HEK293 (cell line): ENCODE data around the gene ST7L.

ENCODE experiments used
- BCL11B ChIP-seq: fragments of 450-650 bp; formaldehyde crosslinking; IDR thresholded peaks from 2 replicates; pipeline ENCODE4 v1.5.1; 2016; ENCODE audit warnings: low read depth, missing biosample characterization, missing genetic modification characterization
- GLI4 ChIP-seq: fragments of 450-650 bp; formaldehyde crosslinking; IDR thresholded peaks from 2 replicates; pipeline ENCODE4 v1.5.1; 2016; ENCODE audit warnings: missing biosample characterization, missing genetic modification characterization
- HOXC10 ChIP-seq: sonication (generic); formaldehyde crosslinking; IDR thresholded peaks from 2 replicates; pipeline ENCODE4 v1.8.1; 2023; ENCODE audit warnings: mild to moderate bottlenecking, missing genetic modification reagents
- IKZF3 ChIP-seq: fragments of 450-650 bp; IDR thresholded peaks from 2 replicates; pipeline ENCODE4 v1.5.0; 2018; ENCODE audit warnings: missing biosample characterization, mild to moderate bottlenecking, missing genetic modification characterization, moderate library complexity
- ZIC2 ChIP-seq: fragments of 450-650 bp; formaldehyde crosslinking; IDR thresholded peaks from 2 replicates; pipeline ENCODE4 v1.5.1; 2016; ENCODE audit warnings: missing biosample characterization, missing genetic modification characterization
- ZNF221 ChIP-seq: fragments of 450-650 bp; formaldehyde crosslinking; IDR thresholded peaks from 2 replicates; pipeline ENCODE4 v1.5.1; 2017; ENCODE audit warnings: missing biosample characterization, missing genetic modification characterization, borderline replicate concordance
- ZNF23 ChIP-seq: fragments of 450-650 bp; formaldehyde crosslinking; IDR thresholded peaks from 2 replicates; pipeline ENCODE4 v1.5.1; 2016; ENCODE audit warnings: missing biosample characterization, missing genetic modification characterization, borderline replicate concordance
- ZNF354C ChIP-seq: fragments of 450-650 bp; formaldehyde crosslinking; IDR thresholded peaks from 2 replicates; pipeline ENCODE4 v1.5.1; 2016; ENCODE audit warnings: missing biosample characterization, missing genetic modification characterization, low read depth, borderline replicate concordance
- ZNF416 ChIP-seq: fragments of 450-650 bp; formaldehyde crosslinking; IDR thresholded peaks from 2 replicates; pipeline ENCODE4 v1.5.1; 2016; ENCODE audit warnings: missing biosample characterization, missing genetic modification characterization
- ZNF426 ChIP-seq: fragments of 450-650 bp; formaldehyde crosslinking; IDR thresholded peaks from 2 replicates; pipeline ENCODE4 v1.5.1; 2017; ENCODE audit warnings: missing biosample characterization, missing genetic modification characterization, mild to moderate bottlenecking, inconsistent platforms, moderate library complexity
- ZNF510 ChIP-seq: fragments of 450-650 bp; formaldehyde crosslinking; IDR thresholded peaks from 2 replicates; pipeline ENCODE4 v1.5.1; 2018; ENCODE audit warnings: mild to moderate bottlenecking, missing genetic modification characterization, missing biosample characterization; ENCODE audit not compliant: insufficient replicate concordance
- ZNF544 ChIP-seq: fragments of 450-650 bp; formaldehyde crosslinking; IDR thresholded peaks from 2 replicates; pipeline ENCODE4 v1.5.0; 2017; ENCODE audit warnings: missing biosample characterization, missing genetic modification characterization
- ZNF677 ChIP-seq: fragments of 450-650 bp; IDR thresholded peaks from 2 replicates; pipeline ENCODE4 v1.5.0; 2018; ENCODE audit warnings: missing biosample characterization, mild to moderate bottlenecking, missing genetic modification characterization, moderate library complexity
- ZNF76 ChIP-seq: fragments of 450-650 bp; formaldehyde crosslinking; IDR thresholded peaks from 2 replicates; pipeline ENCODE4; 2016; ENCODE audit warnings: low read depth, missing biosample characterization, missing genetic modification characterization, borderline replicate concordance
- ZNF830 ChIP-seq: fragments of 450-650 bp; IDR thresholded peaks from 2 replicates; pipeline ENCODE4 v1.5.0; 2018; ENCODE audit warnings: missing biosample characterization, missing genetic modification characterization, low read depth, mild to moderate bottlenecking, moderate library complexity
- TF ChIP-seq, protein P1 (sequence below): fragments of 450-650 bp; formaldehyde crosslinking; IDR thresholded peaks from 2 replicates; pipeline ENCODE4 v1.5.0; 2017; ENCODE audit warnings: missing biosample characterization, missing genetic modification characterization, borderline replicate concordance
- TF ChIP-seq, protein P2 (sequence below): fragments of 450-650 bp; formaldehyde crosslinking; IDR thresholded peaks from 2 replicates; pipeline ENCODE4 v1.5.1; 2016; ENCODE audit warnings: missing biosample characterization, missing genetic modification characterization
- TF ChIP-seq, protein P3 (sequence below): fragments of 450-650 bp; formaldehyde crosslinking; IDR thresholded peaks from 2 replicates; pipeline ENCODE4 v1.5.1; 2016; ENCODE audit warnings: missing biosample characterization, missing genetic modification characterization, borderline replicate concordance
- TF ChIP-seq, protein P4 (sequence below): fragments of 450-650 bp; formaldehyde crosslinking; IDR thresholded peaks from 2 replicates; pipeline ENCODE4 v1.5.1; 2016; ENCODE audit warnings: missing biosample characterization, missing genetic modification characterization, low read depth
- TF ChIP-seq, protein P5 (sequence below): fragments of 450-650 bp; formaldehyde crosslinking; conservative IDR thresholded peaks from 2 replicates; pipeline ENCODE4 v1.5.1; 2016; ENCODE audit warnings: low read depth, missing biosample characterization, missing genetic modification characterization
- TF ChIP-seq, protein P6 (sequence below): fragments of 450-650 bp; formaldehyde crosslinking; IDR thresholded peaks from 2 replicates; pipeline ENCODE4 v1.5.1; 2017; ENCODE audit warnings: missing biosample characterization, mild to moderate bottlenecking, missing genetic modification characterization, moderate library complexity

The ST7L gene

DNA sequence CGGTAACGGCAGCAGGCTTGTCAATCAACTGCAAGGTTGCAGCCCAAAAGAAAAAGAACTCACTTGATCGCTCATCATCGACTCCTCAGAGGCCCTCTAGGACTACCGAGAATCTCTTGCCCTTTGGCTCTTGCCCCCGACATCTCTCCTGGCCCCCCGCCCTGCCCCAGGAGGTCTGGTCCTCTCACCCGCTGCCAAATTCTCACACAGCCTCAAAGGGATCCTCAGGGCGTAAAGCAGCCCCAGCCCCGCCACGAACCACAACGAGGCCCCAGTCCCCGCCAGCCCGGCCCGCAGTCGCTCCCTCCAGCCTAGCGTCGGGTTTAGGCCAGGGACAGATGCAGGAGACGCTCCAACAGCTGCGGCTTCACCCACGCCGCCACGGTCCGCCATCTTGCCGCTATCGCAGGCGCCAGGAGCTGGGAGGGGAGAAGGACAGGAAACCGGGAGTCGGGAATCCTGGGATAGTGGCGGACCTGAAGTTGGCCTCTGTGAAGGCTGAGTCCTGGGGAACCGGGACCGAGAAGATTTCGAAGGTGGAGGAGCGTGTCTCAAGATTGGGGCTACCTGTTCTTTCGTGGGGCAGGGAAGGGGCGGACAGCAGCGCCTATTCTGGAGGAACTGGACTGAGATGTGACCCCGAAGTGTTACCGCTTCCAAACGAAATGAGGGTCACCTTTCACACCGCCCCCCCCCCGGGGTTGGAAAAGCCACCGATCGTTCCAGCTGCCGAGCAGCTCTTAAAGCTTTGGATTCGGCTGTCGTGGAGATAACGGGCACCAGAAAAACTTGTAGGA, at the start of gene ST7L (continued):
- TF ChIP-seq, protein P1, sequence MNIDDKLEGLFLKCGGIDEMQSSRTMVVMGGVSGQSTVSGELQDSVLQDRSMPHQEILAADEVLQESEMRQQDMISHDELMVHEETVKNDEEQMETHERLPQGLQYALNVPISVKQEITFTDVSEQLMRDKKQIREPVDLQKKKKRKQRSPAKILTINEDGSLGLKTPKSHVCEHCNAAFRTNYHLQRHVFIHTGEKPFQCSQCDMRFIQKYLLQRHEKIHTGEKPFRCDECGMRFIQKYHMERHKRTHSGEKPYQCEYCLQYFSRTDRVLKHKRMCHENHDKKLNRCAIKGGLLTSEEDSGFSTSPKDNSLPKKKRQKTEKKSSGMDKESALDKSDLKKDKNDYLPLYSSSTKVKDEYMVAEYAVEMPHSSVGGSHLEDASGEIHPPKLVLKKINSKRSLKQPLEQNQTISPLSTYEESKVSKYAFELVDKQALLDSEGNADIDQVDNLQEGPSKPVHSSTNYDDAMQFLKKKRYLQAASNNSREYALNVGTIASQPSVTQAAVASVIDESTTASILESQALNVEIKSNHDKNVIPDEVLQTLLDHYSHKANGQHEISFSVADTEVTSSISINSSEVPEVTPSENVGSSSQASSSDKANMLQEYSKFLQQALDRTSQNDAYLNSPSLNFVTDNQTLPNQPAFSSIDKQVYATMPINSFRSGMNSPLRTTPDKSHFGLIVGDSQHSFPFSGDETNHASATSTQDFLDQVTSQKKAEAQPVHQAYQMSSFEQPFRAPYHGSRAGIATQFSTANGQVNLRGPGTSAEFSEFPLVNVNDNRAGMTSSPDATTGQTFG (tag by site-specific recombination), result no peak
- TF ChIP-seq ZNF416 (tag by site-specific recombination) (no peak), ZIC2 (tag by site-specific recombination) (peak; percentile 44; the same call in 1 of the 2 replicates), ZNF76 (tag by site-specific recombination) (peak; percentile 94), ZNF354C (tag by site-specific recombination) (no peak), ZNF677 (tag by site-specific recombination) (no peak), ZNF830 (tag by site-specific recombination) (no peak), IKZF3 (tag by site-specific recombination) (peak; percentile 99), ZNF510 (tag by site-specific recombination) (no peak), ZNF23 (tag by site-specific recombination) (no peak), ZNF426 (tag by site-specific recombination) (no peak), GLI4 (tag by site-specific recombination) (no peak), HOXC10 (CRISPR knock-in tag) (no peak), BCL11B (tag by site-specific recombination) (no peak), ZNF221 (tag by site-specific recombination) (no peak), ZNF544 (tag by site-specific recombination) (no peak)
- TF ChIP-seq, protein P2, sequence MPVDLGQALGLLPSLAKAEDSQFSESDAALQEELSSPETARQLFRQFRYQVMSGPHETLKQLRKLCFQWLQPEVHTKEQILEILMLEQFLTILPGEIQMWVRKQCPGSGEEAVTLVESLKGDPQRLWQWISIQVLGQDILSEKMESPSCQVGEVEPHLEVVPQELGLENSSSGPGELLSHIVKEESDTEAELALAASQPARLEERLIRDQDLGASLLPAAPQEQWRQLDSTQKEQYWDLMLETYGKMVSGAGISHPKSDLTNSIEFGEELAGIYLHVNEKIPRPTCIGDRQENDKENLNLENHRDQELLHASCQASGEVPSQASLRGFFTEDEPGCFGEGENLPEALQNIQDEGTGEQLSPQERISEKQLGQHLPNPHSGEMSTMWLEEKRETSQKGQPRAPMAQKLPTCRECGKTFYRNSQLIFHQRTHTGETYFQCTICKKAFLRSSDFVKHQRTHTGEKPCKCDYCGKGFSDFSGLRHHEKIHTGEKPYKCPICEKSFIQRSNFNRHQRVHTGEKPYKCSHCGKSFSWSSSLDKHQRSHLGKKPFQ, result no peak; the same call in 1 of the 2 replicates
- TF ChIP-seq, protein P3, sequence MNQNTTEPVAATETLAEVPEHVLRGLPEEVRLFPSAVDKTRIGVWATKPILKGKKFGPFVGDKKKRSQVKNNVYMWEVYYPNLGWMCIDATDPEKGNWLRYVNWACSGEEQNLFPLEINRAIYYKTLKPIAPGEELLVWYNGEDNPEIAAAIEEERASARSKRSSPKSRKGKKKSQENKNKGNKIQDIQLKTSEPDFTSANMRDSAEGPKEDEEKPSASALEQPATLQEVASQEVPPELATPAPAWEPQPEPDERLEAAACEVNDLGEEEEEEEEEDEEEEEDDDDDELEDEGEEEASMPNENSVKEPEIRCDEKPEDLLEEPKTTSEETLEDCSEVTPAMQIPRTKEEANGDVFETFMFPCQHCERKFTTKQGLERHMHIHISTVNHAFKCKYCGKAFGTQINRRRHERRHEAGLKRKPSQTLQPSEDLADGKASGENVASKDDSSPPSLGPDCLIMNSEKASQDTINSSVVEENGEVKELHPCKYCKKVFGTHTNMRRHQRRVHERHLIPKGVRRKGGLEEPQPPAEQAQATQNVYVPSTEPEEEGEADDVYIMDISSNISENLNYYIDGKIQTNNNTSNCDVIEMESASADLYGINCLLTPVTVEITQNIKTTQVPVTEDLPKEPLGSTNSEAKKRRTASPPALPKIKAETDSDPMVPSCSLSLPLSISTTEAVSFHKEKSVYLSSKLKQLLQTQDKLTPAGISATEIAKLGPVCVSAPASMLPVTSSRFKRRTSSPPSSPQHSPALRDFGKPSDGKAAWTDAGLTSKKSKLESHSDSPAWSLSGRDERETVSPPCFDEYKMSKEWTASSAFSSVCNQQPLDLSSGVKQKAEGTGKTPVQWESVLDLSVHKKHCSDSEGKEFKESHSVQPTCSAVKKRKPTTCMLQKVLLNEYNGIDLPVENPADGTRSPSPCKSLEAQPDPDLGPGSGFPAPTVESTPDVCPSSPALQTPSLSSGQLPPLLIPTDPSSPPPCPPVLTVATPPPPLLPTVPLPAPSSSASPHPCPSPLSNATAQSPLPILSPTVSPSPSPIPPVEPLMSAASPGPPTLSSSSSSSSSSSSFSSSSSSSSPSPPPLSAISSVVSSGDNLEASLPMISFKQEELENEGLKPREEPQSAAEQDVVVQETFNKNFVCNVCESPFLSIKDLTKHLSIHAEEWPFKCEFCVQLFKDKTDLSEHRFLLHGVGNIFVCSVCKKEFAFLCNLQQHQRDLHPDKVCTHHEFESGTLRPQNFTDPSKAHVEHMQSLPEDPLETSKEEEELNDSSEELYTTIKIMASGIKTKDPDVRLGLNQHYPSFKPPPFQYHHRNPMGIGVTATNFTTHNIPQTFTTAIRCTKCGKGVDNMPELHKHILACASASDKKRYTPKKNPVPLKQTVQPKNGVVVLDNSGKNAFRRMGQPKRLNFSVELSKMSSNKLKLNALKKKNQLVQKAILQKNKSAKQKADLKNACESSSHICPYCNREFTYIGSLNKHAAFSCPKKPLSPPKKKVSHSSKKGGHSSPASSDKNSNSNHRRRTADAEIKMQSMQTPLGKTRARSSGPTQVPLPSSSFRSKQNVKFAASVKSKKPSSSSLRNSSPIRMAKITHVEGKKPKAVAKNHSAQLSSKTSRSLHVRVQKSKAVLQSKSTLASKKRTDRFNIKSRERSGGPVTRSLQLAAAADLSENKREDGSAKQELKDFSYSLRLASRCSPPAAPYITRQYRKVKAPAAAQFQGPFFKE (tag by site-specific recombination), result no peak
- TF ChIP-seq, protein P4, sequence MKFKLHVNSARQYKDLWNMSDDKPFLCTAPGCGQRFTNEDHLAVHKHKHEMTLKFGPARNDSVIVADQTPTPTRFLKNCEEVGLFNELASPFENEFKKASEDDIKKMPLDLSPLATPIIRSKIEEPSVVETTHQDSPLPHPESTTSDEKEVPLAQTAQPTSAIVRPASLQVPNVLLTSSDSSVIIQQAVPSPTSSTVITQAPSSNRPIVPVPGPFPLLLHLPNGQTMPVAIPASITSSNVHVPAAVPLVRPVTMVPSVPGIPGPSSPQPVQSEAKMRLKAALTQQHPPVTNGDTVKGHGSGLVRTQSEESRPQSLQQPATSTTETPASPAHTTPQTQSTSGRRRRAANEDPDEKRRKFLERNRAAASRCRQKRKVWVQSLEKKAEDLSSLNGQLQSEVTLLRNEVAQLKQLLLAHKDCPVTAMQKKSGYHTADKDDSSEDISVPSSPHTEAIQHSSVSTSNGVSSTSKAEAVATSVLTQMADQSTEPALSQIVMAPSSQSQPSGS (tag by site-specific recombination), result no peak
- TF ChIP-seq, protein P5, sequence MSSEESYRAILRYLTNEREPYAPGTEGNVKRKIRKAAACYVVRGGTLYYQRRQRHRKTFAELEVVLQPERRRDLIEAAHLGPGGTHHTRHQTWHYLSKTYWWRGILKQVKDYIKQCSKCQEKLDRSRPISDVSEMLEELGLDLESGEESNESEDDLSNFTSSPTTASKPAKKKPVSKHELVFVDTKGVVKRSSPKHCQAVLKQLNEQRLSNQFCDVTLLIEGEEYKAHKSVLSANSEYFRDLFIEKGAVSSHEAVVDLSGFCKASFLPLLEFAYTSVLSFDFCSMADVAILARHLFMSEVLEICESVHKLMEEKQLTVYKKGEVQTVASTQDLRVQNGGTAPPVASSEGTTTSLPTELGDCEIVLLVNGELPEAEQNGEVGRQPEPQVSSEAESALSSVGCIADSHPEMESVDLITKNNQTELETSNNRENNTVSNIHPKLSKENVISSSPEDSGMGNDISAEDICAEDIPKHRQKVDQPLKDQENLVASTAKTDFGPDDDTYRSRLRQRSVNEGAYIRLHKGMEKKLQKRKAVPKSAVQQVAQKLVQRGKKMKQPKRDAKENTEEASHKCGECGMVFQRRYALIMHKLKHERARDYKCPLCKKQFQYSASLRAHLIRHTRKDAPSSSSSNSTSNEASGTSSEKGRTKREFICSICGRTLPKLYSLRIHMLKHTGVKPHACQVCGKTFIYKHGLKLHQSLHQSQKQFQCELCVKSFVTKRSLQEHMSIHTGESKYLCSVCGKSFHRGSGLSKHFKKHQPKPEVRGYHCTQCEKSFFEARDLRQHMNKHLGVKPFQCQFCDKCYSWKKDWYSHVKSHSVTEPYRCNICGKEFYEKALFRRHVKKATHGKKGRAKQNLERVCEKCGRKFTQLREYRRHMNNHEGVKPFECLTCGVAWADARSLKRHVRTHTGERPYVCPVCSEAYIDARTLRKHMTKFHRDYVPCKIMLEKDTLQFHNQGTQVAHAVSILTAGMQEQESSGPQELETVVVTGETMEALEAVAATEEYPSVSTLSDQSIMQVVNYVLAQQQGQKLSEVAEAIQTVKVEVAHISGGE (tag by site-specific recombination), result peak; percentile 36; the same call in 1 of the 2 replicates
- TF ChIP-seq, protein P6, sequence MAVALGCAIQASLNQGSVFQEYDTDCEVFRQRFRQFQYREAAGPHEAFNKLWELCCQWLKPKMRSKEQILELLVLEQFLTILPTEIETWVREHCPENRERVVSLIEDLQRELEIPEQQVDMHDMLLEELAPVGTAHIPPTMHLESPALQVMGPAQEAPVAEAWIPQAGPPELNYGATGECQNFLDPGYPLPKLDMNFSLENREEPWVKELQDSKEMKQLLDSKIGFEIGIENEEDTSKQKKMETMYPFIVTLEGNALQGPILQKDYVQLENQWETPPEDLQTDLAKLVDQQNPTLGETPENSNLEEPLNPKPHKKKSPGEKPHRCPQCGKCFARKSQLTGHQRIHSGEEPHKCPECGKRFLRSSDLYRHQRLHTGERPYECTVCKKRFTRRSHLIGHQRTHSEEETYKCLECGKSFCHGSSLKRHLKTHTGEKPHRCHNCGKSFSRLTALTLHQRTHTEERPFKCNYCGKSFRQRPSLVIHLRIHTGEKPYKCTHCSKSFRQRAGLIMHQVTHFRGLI (tag by site-specific recombination), result no peak
